HG03354 (cell line): Measurements from ENCODE around the gene ALOX5AP.

Experiments used
- ATAC-seq: cut with Tn5 transposase; IDR thresholded peaks from one replicate; pipeline ENCODE4 v1.9.1; 2021; ENCODE audit warnings: mild to moderate bottlenecking; ENCODE audit not compliant: unreplicated experiment, poor library complexity, severe bottlenecking

Gene ALOX5AP

GRCh38 chr13:30735025-30735871 is at the start of gene ALOX5AP:
Gene ALOX5AP (plus strand): TSS chr13:30735543. CDS start chr13:30735606, 63 bp downstream.
- peak; percentile 78 for ATAC-seq

- ATAC-seq: no peak
Measured at GRCh38 chr13:30685987-30686386, 49.4 kb upstream of the ALOX5AP start.

DNA sequence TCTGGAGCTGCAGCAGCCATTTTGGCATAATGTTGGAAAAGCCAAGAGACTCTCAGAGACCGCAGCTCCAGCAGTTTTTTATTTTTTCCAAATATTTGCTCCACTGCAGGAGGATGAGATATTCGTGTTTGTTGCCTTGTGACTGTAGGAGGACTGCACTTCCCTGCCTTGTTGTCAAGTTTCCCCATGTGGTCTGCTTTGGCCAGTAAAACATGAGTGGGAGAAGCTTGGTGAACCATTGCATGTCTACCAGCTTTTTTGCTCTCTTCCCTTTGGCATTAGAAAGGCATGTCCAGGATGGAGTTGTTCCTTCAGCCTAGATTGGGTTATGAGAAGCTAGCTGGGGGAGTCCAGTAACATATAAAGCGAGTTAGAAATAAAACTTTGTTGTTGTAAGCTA is 47.7 kb upstream of the ALOX5AP start:
- no peak for ATAC-seq

GRCh38 chr13:30689752-30690151 is 45.6 kb upstream of the ALOX5AP start:
- no peak for ATAC-seq

GRCh38 chr13:30690282-30691188 is 44.8 kb upstream of the ALOX5AP start:
- peak; percentile 71 for ATAC-seq

- no peak for ATAC-seq
Measured at GRCh38 chr13:30692113-30692512, 43.2 kb upstream of the ALOX5AP start.

DNA sequence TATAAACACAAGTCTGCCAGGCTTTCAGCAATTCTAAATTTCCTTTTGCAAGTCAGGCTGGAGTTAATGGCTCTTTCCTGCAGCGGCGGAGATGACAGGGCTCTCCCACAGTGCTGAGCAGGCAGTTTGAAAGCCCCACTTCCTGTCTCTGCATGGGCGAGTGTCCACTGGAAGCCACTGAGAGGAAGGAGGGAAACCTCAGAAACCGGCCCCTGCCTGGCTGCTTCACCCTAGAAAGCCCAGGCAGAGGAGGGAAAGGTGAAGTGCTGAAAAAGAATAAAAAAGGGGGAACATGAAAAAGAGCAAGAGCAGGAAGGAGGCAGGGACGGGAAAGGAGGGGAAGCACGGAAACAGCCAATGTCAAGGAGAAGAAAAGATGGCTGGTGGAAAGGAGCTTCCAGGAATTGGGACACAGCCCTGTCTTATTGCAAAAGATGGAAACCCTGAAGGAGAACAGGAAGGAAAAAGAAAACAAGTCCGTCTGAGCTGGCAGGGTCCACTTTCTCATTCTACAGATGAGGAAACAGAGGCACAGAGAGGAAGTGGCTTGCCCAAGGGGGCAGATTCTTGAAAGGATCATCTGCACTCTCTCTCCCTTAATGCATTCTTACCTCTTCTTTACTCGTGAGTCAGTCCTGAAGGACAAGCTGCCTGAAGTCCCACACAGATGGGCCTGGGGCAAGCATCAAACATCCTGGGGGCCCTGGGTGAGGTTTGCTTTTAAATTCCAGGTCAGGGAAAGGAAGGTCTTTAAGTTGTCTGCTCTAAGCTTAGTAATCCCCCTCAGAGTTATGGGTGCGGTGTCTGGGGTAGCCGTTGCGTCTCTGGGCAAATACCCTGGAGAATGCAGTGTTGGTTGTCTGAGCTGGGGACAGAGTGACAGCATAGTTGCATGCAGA is 38.8 kb upstream of the ALOX5AP start:
- ATAC-seq: no peak

DNA sequence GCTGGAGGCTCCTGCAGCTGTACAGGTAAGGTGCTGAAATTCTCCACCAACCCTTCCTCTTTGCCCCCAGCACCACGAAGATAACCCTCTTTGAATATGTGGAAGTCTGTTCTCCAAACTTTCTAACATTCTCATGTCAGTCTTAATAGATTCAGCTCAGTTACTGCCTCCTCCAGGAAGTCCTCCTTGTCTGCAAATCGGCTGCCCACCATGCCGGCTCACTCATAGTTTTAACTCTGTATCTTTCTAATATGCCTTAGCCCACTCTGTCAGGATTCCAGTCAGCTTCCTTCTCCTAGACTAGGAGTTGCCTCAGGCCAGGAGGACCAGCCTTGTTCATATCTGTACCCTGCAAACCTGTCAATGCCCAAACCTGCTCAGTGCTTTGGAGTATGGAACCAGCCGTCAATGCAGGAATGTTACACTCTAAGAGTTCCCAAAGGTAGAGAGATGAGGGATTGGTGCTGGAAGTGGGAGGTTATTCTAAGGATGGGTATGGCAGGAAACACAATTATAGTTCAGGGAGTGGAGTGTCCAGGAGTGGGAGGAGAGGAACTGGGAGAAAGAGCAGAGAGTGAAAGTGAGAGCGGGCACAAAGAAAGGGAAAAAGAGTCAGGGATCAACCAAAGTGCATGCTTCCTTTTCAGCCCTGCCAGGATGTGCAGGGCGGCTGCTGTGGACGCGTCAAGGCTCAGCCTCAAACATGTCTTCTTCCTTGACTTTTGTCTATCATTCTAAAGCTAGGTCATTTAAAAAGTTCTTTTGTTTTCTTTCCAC is 38.0 kb upstream of the ALOX5AP start:
- no peak for ATAC-seq

DNA sequence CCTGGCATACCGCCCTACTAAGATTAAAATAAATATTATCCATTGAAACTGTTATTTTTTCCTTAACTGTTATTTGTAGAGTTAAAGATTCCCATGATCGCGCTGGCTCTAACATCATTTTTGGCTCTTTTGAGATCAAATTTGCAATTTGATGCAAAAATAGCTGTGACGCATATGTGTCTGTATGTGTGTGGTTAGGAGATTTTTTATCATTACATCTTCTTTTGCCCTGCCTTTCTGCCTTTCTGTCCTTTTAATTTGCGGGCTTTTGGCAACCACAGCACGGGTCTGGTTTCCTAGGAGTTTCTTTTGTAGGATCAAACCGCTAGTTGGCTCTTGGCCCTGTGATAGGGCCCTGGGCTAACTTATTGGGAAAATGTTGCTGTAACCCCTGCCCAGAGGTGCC is 37.3 kb upstream of the ALOX5AP start:
- no peak for ATAC-seq

GRCh38 chr13:30698488-30699005 is 36.8 kb upstream of the ALOX5AP start:
- ATAC-seq: no peak

- ATAC-seq: no peak
Measured at GRCh38 chr13:30700364-30700763, 35.0 kb upstream of the ALOX5AP start.

DNA sequence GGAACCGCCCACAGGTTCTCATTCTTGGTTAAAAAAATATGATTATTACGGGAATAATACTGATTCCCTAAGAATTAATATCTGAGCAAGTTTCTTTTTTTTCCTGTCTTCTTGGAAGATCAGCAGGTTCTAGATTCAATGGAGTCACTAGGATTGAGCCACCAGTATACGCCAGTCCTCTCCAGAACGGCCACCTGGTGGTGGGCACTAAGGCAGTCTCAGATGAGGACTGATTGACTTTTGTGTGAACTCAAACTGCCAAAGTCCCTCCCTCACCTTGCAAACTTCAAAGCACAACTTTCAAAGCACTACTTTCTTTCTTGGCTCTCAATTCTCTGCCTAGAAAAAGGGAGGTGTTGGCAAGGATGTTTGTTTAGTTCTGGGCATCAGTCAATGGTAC is 33.3 kb upstream of the ALOX5AP start:
- no peak for ATAC-seq

DNA sequence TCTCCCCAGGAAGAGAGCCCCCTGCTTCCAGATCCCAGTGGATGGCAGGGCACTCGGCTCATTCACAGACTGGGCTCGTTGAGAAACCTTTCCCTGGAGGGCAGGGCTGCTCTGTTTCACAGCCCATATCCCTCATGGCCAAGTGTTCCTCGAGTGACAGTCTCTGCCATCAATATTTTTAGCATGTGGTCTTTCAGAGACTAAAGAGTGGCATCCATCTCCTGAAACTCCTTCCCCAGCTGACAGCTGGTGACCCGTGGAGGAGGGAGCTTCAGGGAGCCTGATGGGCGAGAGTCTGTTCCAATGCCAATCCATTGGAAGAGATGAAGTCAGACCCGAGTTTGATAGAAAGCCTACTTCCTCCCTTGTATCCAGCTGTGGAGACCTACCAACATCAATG is 30.7 kb upstream of the ALOX5AP start:
- no peak for ATAC-seq

GRCh38 chr13:30705680-30706079 is 29.7 kb upstream of the ALOX5AP start:
- no peak for ATAC-seq

DNA sequence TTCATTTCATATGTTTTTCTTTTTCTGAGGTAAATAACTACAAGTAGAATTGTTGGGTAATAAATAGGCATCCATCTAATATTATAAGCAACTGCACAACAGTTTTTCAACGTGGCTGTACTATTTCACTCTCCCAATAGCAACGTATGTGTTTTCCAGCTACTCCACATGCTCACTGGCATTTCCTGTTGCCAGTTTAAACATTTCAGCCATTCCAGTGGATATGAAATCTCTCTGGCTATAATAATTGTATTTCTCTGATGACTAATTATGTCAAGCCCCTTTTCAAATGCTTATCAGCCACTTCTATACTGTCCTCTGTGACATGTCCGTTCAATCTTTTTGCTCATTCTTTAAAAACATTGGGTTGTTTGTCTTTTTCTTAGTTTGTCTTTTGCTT is 26.8 kb upstream of the ALOX5AP start:
- no peak for ATAC-seq

DNA sequence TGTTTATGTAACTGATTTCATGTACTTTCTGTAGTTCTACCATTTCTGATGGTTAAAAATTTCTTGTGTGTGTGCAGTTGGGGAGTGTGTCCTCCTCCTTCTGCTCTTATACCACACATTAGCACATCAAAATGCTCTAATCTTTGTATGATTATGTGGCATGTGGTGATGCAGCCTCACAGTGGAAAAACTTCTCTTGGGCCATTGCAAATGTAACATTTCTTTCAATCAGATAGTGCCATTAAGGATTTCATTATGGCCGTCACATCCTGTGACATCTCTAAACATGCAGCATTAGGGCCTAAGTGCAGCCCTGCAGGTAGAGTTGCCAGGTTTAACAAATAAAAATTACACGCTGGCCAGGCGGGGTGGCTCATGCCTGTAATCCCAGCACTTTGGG is 24.9 kb upstream of the ALOX5AP start:
- no peak for ATAC-seq

DNA sequence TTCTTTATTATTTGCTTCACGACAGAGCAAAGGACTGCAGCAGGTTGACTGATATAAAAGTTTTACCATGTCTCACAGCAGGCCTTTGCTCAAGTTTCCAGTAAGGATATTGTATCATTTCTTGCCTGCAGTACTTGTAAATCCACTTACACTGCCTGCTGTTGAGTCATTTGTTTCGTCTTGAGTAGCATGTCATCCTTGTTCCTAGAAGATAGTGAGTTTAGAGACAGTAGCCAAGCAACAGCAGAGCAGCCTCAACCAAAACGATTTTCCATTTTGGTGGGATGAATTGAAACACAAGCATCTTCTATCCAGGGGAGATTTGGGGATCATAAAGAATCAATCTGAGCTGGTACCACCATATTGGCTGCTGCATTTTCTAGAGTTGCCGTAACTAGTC is 24.0 kb upstream of the ALOX5AP start:
- ATAC-seq: no peak

- ATAC-seq: no peak
Measured at GRCh38 chr13:30711837-30712236, 23.5 kb upstream of the ALOX5AP start.
